KBM-7 (cell line): ENCODE measurements around the gene MCCD1.

Experiments
- DNase-seq: peaks from one replicate; pipeline ENCODE4 v3.0.0-alpha.2; 2015
- in situ Hi-C: fragments of 300-500 bp; cut with MboI; formaldehyde crosslinking; loops from 2 replicates; pipeline ENCODE4 v1.14.3; 2020; ENCODE audit warnings: low sequenced_read_pairs, low pct_unique_long_range_greater_than_20kb, mixed read lengths

Gene MCCD1

GRCh38 chr6:31559958-31560696, 31.4 kb downstream of the MCCD1 start:
- DNase-seq: peak; percentile 84
- in situ Hi-C loops: no loop called here

GRCh38 chr6:31560697-31561058, 31.9 kb downstream of the MCCD1 start:
- in situ Hi-C loops: no loop called here
- DNase-seq: no peak

- in situ Hi-C loops: no loop called here
- no peak for DNase-seq
These were observed 39.0 kb downstream of the MCCD1 start for GRCh38 chr6:31567531-31568370.

GRCh38 chr6:31568537-31568961, 39.8 kb downstream of the MCCD1 start:
- DNase-seq: no peak
- in situ Hi-C loops: no loop called here

GRCh38 chr6:31569861-31570536, 41.2 kb downstream of the MCCD1 start:
- DNase-seq: no peak
- in situ Hi-C loops: no loop called here

- no peak for DNase-seq
- in situ Hi-C loops: no loop called here
These were observed 43.5 kb downstream of the MCCD1 start, which contains the start of gene LTA for GRCh38 chr6:31572041-31572911. LTA (plus strand) TSS chr6:31572289; CDS start chr6:31572743, 454 bp downstream.

- DNase-seq: no peak
- in situ Hi-C loops: no loop called here
These were observed 44.7 kb downstream of the MCCD1 start for GRCh38 chr6:31573239-31574105.

GRCh38 chr6:31574106-31575061, 45.6 kb downstream of the MCCD1 start:
- no peak for DNase-seq
- in situ Hi-C loops: no loop called here

- in situ Hi-C loops: no loop called here
- DNase-seq: no peak
These were observed 46.7 kb downstream of the MCCD1 start, which contains the start of gene TNF for GRCh38 chr6:31575335-31575901. TNF (plus strand) TSS chr6:31575565; CDS start chr6:31575742, 177 bp downstream.

GRCh38 chr6:31575952-31576685, 47.4 kb downstream of the MCCD1 start:
- no peak for DNase-seq
- in situ Hi-C loops: no loop called here

- in situ Hi-C loops: no loop called here
- no peak for DNase-seq
These were observed 48.3 kb downstream of the MCCD1 start for GRCh38 chr6:31576897-31577578.

- no peak for DNase-seq
- in situ Hi-C loops: no loop called here
These were observed 48.8 kb downstream of the MCCD1 start for GRCh38 chr6:31577579-31577966.

GRCh38 chr6:31578184-31579118, 49.7 kb downstream of the MCCD1 start:
- DNase-seq: no peak
- in situ Hi-C loops: no loop called here

- in situ Hi-C loops: no loop called here
- no peak for DNase-seq
These were observed 50.4 kb downstream of the MCCD1 start for GRCh38 chr6:31579119-31579505.
